GM19467 (cell line): Measurements from ENCODE around the gene DCTN3.

ENCODE experiments used
- ATAC-seq: cut with Tn5 transposase; IDR thresholded peaks from one replicate; pipeline ENCODE4 v1.9.1; 2021; ENCODE audit warnings: mild to moderate bottlenecking, moderate library complexity; ENCODE audit not compliant: unreplicated experiment

DCTN3 gene

GRCh38 chr9:34591248-34591916 is 28.9 kb downstream of the DCTN3 start:
- no peak for ATAC-seq

DNA sequence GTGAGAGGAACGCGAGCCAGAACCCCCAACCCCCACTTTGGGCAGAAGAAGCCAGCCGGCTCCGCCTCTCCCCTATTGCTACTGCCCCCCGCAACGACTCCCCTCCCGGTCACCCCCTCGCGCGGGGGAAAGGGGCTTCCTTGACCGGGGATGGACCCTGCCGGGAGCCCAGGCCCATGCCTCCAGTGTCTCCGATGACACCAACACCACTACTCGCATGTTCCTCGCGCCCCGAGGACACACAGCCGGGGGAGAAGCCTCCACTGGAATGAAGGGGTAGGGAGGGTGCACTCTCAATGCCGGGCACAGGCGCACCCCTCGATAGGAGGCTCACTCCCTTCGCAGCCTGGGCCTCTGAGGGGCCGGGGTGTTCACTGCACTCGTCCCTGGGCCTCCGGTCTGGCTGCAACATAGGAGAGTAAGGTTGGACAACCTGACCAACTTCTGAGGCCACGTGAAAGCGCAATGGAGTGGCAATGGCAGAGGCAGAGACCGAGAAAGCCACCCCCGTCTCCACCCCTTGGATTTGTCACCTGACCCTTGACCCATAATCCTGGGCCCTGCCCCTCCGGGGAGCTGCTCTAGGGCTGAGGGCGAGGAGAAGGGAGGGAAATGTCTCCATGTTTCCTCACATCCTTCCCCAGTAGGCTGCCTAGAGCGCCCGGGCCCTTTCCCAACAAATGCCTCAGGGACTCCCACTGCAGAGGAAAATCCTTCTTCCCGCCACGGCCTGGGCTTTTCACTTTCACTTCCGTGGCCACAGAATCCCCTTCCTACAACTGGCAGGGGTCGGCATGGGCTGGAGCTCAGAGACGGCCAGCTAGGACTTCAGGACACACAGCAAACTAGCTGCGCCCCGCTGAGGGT is 29.7 kb downstream of the DCTN3 start:
- ATAC-seq = no peak

GRCh38 chr9:34589636-34590380 is 30.5 kb downstream of the DCTN3 start, which contains the start of gene CNTFR:
Gene CNTFR, minus strand, starts transcription at chr9:34589724. Its CDS starts 20,743 bp downstream, at chr9:34568981.
- no peak for ATAC-seq

- ATAC-seq = no peak
Measured at GRCh38 chr9:34588671-34589635, 31.3 kb downstream of the DCTN3 start.

DNA sequence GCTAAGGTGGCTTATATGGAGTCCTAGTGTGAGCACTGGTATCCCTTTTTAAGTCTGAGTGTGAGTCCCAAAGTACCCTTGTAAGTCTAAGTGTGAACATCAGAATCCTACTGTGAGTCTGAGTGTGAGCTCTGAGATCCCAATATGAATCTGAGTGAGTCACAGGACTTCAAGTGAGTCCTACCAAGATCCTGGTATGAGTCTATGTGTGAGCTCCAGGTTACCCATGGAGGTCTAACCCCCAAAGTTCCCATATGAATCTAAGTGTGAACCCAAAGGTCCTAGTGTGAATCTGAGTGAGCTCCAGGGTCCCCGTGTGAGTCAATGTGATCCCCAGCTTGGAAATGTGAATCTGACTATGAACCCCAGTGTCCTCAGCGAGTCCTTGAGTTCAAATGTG is 33.0 kb downstream of the DCTN3 start:
- no peak for ATAC-seq

GRCh38 chr9:34585946-34586669 is 34.2 kb downstream of the DCTN3 start:
- no peak for ATAC-seq

DNA sequence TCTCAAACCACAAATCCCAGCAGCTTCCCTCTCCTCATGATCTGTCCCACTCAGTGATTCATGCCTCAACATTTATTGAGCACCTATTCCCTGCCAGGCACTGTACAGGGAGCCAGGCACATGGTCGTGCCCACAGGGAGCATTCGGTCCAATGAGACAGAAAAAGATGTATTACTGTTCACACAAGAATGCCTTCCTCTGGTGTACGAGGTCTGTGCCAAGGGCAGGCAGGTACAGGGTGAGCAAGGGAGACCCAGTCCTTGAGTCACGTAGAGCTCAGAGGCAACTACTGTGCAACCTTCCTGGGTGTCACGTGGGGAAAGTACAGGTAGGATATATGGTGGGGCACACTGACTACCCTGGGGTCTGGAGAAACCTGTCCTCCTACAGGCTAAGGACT is 35.3 kb downstream of the DCTN3 start:
- ATAC-seq = no peak

DNA sequence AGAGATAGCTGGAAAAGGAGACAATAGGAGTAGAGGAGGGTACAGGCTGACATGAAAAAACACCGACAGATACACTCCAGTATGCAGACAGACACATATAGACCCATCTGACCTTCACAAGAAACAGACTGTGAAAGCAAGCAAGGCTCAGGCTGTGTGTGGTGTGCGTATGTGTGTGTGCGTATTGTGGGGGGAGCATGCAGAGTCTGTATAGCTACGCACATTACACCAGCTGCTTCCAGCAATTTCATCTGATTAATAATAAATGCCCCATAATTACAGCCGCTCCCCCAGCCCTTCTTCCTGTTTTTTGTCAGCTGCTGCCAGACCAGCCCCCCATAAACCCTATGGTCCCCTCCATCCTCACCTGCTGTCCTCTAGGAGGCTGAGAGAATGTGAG is 37.5 kb downstream of the DCTN3 start:
- no peak for ATAC-seq

DNA sequence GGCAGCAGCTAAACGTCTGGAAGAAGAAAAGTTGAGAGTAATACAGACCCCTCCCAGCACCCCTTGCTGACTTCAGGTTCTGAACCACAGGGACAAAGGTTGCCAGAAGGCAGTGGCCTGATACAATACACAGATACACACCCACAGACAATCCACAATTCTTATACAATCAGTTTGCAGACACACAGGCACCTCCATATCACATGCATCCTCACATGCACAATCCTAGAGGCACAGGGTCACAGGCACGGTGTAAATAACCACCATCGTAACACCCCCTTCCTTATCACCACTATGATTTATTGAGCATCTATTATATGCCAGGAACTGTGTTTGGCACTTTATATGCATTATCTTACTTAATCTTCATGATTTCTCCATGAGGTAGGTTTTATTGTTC is 39.0 kb downstream of the DCTN3 start:
- no peak for ATAC-seq

DNA sequence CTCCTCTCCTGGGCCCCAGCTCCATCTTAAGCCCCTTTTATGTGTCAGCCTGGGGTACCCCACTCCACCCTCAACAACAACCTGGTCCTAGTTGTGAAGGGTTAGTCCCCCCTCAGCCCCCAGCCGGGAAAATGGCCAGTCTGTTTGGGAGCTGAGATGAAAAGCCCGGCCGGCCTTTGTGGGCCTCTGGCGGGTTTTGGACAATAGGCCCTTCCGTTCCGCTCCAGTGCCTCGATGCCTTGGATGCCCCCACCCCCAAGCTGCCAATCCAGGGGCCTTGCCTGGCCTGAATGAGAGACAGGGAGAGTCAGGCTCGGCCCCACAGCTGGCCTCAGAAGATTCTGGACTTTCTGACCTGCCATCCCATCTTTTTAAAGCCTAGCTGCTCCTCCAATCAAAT is 39.9 kb downstream of the DCTN3 start:
- ATAC-seq = no peak

GRCh38 chr9:34579808-34580163 is 40.5 kb downstream of the DCTN3 start:
- no peak for ATAC-seq

GRCh38 chr9:34579104-34579807 is 41.0 kb downstream of the DCTN3 start:
- no peak for ATAC-seq

DNA sequence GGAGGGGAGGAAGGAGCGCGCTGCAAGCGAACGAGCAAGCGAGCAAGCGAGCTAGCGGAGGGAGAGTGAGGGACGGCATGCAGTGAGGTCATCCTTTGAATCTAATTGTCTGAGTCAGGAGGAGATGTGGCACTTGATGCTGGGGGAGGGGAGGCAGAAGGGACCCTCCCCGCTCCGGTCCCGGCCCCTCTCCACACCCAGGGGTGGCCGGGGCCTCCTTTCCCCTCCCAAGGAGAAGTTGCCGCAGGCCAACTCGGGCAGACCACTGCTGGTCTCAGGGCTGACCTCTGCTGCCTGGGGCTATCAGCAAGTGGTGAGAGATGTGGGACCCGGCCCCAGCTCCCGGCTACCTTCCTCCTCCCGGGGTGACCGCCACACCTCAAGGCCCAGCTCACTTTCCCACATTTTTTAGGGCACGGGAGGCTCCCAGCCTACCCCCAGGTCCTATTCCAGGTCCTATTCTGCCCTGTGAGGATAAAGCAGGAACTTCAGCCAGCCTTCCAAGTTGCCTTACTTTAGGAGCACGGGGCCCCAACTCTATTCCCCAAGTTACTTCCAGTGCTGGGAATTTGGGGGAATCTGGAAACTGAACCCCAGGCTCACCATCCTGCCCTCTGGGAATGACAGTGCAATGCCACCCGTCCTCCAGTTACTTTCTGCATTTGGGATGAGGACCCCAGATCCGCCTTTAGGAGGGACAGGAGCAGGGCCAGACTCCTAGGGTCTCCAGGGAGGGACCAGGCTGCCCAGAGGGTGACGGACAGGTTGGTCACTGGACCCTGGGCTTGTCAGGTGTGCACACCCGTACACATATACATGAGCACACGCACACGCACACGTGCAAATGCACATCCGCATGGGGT is 41.8 kb downstream of the DCTN3 start:
- no peak for ATAC-seq

DNA sequence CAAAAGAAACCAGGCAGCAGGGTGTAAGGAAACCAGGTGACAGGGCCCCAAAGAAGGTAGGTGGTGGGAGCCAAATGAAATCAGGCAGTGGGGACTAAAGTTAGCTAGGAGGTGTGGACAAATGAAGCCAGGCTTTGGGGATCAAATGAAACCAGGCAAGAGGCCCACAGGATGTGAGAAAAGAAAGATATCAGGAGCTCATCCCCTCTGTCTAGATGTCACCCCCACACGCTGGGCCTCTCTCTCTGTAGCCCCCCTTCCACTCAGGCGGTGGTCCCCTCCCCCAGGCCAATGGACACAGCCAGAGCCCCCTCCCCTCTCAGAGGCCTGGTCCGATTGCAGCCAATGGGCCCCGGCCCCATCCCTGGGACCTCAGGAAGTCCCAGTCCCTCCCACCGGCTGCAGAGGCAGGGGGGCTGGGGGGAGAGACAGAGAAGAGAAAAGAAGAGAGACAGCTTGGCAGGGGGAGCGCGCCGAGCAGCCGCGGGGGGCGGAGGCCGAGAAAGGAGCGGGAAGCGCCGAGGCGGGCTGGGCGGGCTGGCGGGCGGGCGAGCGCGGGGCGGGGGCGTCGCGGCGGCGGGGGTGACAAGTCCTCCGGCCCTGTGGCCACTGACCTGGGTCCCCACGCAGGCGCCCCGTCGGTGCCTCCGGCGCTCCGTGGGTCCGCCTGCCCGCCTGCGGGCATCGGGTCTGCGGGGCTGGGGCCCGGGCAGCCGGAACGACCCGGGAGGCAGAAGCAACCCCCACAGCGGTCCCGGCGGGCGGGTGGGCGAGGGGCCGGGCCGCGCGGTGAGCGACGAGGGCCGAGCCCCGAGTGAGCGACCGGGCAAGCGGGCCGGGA is 42.7 kb downstream of the DCTN3 start:
- no peak for ATAC-seq

DNA sequence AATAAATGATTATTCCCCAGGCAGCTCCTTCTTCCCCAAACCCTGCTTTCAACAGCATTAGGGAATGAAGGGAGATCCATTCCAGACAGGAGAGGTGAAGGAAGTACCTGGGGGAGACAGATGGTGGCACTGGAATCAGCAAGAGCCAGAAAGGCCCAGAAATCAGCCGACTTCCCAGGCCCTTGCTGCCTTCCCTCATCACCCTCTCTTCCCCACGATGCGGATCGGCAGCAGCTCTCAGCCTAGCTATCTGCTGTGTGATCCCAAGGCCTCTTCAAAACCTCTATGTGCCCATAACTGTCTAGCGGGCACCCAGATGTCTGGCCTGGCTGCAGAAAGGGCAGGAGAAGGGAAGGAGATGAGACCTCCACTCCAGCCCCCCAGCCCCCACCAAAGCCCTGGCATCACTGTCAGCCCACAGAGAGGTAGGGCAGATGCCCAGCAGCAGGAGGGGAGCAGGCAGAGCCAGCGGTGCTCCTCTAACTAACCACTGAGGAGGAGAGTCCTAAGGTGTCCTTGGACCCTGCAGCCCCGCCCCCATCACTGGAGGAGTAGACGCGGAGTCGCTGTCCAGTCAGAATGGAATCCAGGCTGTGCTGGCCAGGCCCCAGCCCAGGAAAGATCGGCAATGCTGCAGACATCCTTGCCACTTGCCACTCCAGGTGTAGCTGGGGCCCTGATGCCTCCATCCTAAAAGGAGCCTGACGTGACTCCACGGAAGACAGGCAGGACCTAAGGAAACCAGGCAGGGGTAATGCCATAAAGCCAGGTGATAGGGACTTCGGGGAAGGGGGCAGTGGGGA is 43.5 kb downstream of the DCTN3 start:
- no peak for ATAC-seq

DNA sequence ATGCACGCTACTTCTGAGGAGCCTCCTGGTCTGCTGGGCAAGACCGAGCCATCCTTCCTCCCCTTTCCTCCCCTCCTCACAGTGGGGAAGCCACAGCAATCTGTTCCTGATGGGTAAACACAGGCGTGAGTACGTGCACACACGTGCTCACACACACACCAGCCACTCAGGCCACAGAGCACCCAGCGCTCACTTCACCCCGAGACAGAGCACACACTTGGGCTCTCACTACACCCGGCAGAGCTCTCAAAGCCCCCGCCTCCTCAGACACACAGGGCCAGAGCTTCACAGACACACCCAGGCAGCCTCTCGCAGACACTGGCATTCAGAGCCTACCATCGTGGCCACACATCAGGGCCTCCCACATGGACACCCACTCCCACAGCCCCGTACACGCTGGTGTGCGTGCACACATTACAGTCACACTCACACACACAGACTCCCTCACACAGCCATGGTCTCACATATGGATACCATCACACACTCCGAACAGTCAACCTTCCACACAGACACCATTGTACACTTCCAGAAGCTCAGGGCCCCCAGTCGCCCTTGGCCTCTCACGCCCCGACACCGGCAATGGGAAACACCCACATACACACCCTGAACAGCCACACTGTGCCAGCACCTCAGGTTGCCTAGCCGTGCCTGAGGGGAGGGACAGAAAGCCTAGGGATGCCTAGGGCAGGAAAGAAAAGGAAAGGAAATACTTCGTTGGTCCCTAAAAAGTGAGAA is 44.3 kb downstream of the DCTN3 start:
- ATAC-seq = no peak
